ENCODE measurements around the gene ZNRF3.

- TF ChIP-seq CTCF (IDR thresholded peaks at IDR 0.05) (no peak), POLR2A (IDR thresholded peaks at IDR 0.05) (no peak)
Measured at GRCh38 chr22:28892175-28892731, 8.9 kb downstream of the ZNRF3 start.

Data from uterus (tissue), 2 donors.